HG02943 (cell line): ENCODE measurements around the gene ATP6V0E1.

Experiments
- ATAC-seq: cut with Tn5 transposase; IDR thresholded peaks from one replicate; pipeline ENCODE4 v1.9.1; 2021; ENCODE audit warnings: mild to moderate bottlenecking, low read depth, moderate library complexity; ENCODE audit not compliant: unreplicated experiment

The ATP6V0E1 gene

GRCh38 chr5:172954751-172955159 lies 28.8 kb upstream of the ATP6V0E1 start:
- ATAC-seq = no peak

GRCh38 chr5:172956228-172956627 lies 27.3 kb upstream of the ATP6V0E1 start:
- ATAC-seq = no peak

GRCh38 chr5:172956936-172957335 lies 26.6 kb upstream of the ATP6V0E1 start:
- ATAC-seq = no peak

- no peak for ATAC-seq
Measured at GRCh38 chr5:172957458-172957857, 26.1 kb upstream of the ATP6V0E1 start.

GRCh38 chr5:172958331-172959046 lies 25.1 kb upstream of the ATP6V0E1 start:
- ATAC-seq = peak; percentile 56

GRCh38 chr5:172959824-172960799 lies 23.5 kb upstream of the ATP6V0E1 start:
- ATAC-seq = no peak

GRCh38 chr5:172969921-172970320 lies 13.7 kb upstream of the ATP6V0E1 start:
- ATAC-seq = no peak

- no peak for ATAC-seq
Measured at GRCh38 chr5:172971482-172971881, 12.1 kb upstream of the ATP6V0E1 start.

GRCh38 chr5:172972552-172972951 lies 11.0 kb upstream of the ATP6V0E1 start:
- ATAC-seq = no peak

- ATAC-seq = no peak
Measured at GRCh38 chr5:172973127-172973916, 10.2 kb upstream of the ATP6V0E1 start.

GRCh38 chr5:172973931-172974330 lies 9.6 kb upstream of the ATP6V0E1 start:
- ATAC-seq = no peak

- no peak for ATAC-seq
Measured at GRCh38 chr5:172975289-172975688, 8.3 kb upstream of the ATP6V0E1 start.

- no peak for ATAC-seq
Measured at GRCh38 chr5:172979778-172980177, 3.8 kb upstream of the ATP6V0E1 start.

GRCh38 chr5:172981931-172982330 lies 1.6 kb upstream of the ATP6V0E1 start:
- ATAC-seq = no peak

GRCh38 chr5:172984244-172984953 lies 828 bp downstream of the ATP6V0E1 start:
- ATAC-seq = peak; percentile 65

GRCh38 chr5:172985596-172985995 lies 2.0 kb downstream of the ATP6V0E1 start:
- no peak for ATAC-seq

- ATAC-seq = no peak
Measured at GRCh38 chr5:172988276-172988675, 4.7 kb downstream of the ATP6V0E1 start.

GRCh38 chr5:172990776-172991175 lies 7.2 kb downstream of the ATP6V0E1 start:
- no peak for ATAC-seq

- ATAC-seq = no peak
Measured at GRCh38 chr5:172994405-172994804, 10.8 kb downstream of the ATP6V0E1 start.

GRCh38 chr5:172999372-172999973 lies 15.9 kb downstream of the ATP6V0E1 start:
- no peak for ATAC-seq
